HEK293 (cell line): ENCODE measurements around the gene INTS2.

Source experiments
- GFI1B ChIP-seq: fragments of 450-650 bp; formaldehyde crosslinking; IDR thresholded peaks from 2 replicates; pipeline ENCODE4 v1.5.1; 2016; ENCODE audit warnings: missing biosample characterization, missing genetic modification characterization
- KLF10 ChIP-seq: fragments of 450-650 bp; IDR thresholded peaks from 2 replicates; pipeline ENCODE4 v1.5.1; 2018; ENCODE audit warnings: missing biosample characterization, mild to moderate bottlenecking, missing genetic modification characterization
- KLF7 ChIP-seq: fragments of 450-650 bp; formaldehyde crosslinking; IDR thresholded peaks from 2 replicates; pipeline ENCODE4 v1.5.1; 2016; ENCODE audit warnings: missing biosample characterization, missing genetic modification characterization, borderline replicate concordance
- MEIS1 ChIP-seq: sonication (generic); formaldehyde crosslinking; IDR thresholded peaks from 2 replicates; pipeline ENCODE4 v1.8.1; 2022; ENCODE audit warnings: missing genetic modification reagents, mild to moderate bottlenecking, borderline replicate concordance
- OSR2 ChIP-seq: fragments of 450-650 bp; formaldehyde crosslinking; IDR thresholded peaks from 2 replicates; pipeline ENCODE4 v1.5.1; 2016; ENCODE audit warnings: missing biosample characterization, missing genetic modification characterization
- SCRT1 ChIP-seq: fragments of 450-650 bp; formaldehyde crosslinking; IDR thresholded peaks from 2 replicates; pipeline ENCODE4 v1.5.1; 2016; ENCODE audit warnings: missing biosample characterization, missing genetic modification characterization, borderline replicate concordance
- SETDB1 ChIP-seq: IDR thresholded peaks from one replicate; pipeline ENCODE4 v1.6.1; 2017; ENCODE audit warnings: mild to moderate bottlenecking, low read length, moderate library complexity, mixed read lengths; ENCODE audit not compliant: insufficient read length
- ZBTB21 ChIP-seq: fragments of 450-650 bp; formaldehyde crosslinking; IDR thresholded peaks from 2 replicates; pipeline ENCODE4 v1.5.1; 2017; ENCODE audit warnings: missing biosample characterization, missing genetic modification characterization
- ZBTB48 ChIP-seq: fragments of 450-650 bp; formaldehyde crosslinking; IDR thresholded peaks from 2 replicates; pipeline ENCODE4 v1.5.1; 2016; ENCODE audit warnings: missing biosample characterization, missing genetic modification characterization
- ZBTB49 ChIP-seq: fragments of 450-650 bp; formaldehyde crosslinking; IDR thresholded peaks from 2 replicates; pipeline ENCODE4 v1.5.1; 2016; ENCODE audit warnings: missing biosample characterization, missing genetic modification characterization, low read depth
- ZNF114 ChIP-seq: fragments of 450-650 bp; formaldehyde crosslinking; IDR thresholded peaks from 2 replicates; pipeline ENCODE4 v1.5.0; 2017; ENCODE audit warnings: missing biosample characterization, missing genetic modification characterization
- ZNF133 ChIP-seq: fragments of 450-650 bp; formaldehyde crosslinking; IDR thresholded peaks from 2 replicates; pipeline ENCODE4 v1.5.1; 2016; ENCODE audit warnings: missing biosample characterization, missing genetic modification characterization
- ZNF175 ChIP-seq: fragments of 450-650 bp; formaldehyde crosslinking; IDR thresholded peaks from 2 replicates; pipeline ENCODE4 v1.5.1; 2016; ENCODE audit warnings: missing biosample characterization, missing genetic modification characterization
- ZNF221 ChIP-seq: fragments of 450-650 bp; formaldehyde crosslinking; IDR thresholded peaks from 2 replicates; pipeline ENCODE4 v1.5.1; 2017; ENCODE audit warnings: missing biosample characterization, missing genetic modification characterization, borderline replicate concordance
- ZNF248 ChIP-seq: fragments of 450-650 bp; formaldehyde crosslinking; IDR thresholded peaks from 2 replicates; pipeline ENCODE4 v1.5.1; 2017; ENCODE audit warnings: missing biosample characterization, missing genetic modification characterization
- ZNF311 ChIP-seq: fragments of 450-650 bp; formaldehyde crosslinking; IDR thresholded peaks from 2 replicates; pipeline ENCODE4 v1.5.1; 2017; ENCODE audit warnings: missing biosample characterization, missing genetic modification characterization, borderline replicate concordance
- ZNF335 ChIP-seq: fragments of 450-650 bp; formaldehyde crosslinking; conservative IDR thresholded peaks from 2 replicates; pipeline ENCODE4 v1.5.1; 2016; ENCODE audit warnings: missing biosample characterization, missing genetic modification characterization
- ZNF354C ChIP-seq: fragments of 450-650 bp; formaldehyde crosslinking; IDR thresholded peaks from 2 replicates; pipeline ENCODE4 v1.5.1; 2016; ENCODE audit warnings: missing biosample characterization, missing genetic modification characterization, low read depth, borderline replicate concordance
- ZNF433 ChIP-seq: fragments of 450-650 bp; formaldehyde crosslinking; IDR thresholded peaks from 2 replicates; pipeline ENCODE4 v1.5.1; 2016; ENCODE audit warnings: missing biosample characterization, missing genetic modification characterization, low read depth
- ZNF48 ChIP-seq: fragments of 450-650 bp; formaldehyde crosslinking; IDR thresholded peaks from 2 replicates; pipeline ENCODE4 v1.5.1; 2016; ENCODE audit warnings: missing biosample characterization, missing genetic modification characterization
- ZNF501 ChIP-seq: fragments of 450-650 bp; formaldehyde crosslinking; IDR thresholded peaks from 2 replicates; pipeline ENCODE4 v1.5.1; 2016; ENCODE audit warnings: missing biosample characterization, missing genetic modification characterization
- ZNF529 ChIP-seq: fragments of 450-650 bp; formaldehyde crosslinking; IDR thresholded peaks from 2 replicates; pipeline ENCODE4 v1.5.1; 2017; ENCODE audit warnings: missing genetic modification characterization, missing biosample characterization; ENCODE audit not compliant: insufficient replicate concordance
- ZNF571 ChIP-seq: fragments of 450-650 bp; formaldehyde crosslinking; IDR thresholded peaks from 2 replicates; pipeline ENCODE4 v1.5.0; 2017; ENCODE audit warnings: missing biosample characterization, missing genetic modification characterization
- ZNF626 ChIP-seq: fragments of 450-650 bp; sonication (Bioruptor Pico); formaldehyde crosslinking; IDR thresholded peaks from 2 replicates; pipeline ENCODE4 v1.5.1; 2018; ENCODE audit warnings: missing biosample characterization, missing genetic modification characterization, inconsistent platforms
- ZNF654 ChIP-seq: fragments of 450-650 bp; formaldehyde crosslinking; IDR thresholded peaks from 2 replicates; pipeline ENCODE4 v1.5.1; 2016; ENCODE audit warnings: low read depth, missing biosample characterization, missing genetic modification characterization
- ZNF660 ChIP-seq: fragments of 450-650 bp; IDR thresholded peaks from 2 replicates; pipeline ENCODE4 v1.5.1; 2018; ENCODE audit warnings: missing biosample characterization, mild to moderate bottlenecking, missing genetic modification characterization
- ZNF791 ChIP-seq: fragments of 450-650 bp; formaldehyde crosslinking; IDR thresholded peaks from 2 replicates; pipeline ENCODE4 v1.5.1; 2016; ENCODE audit warnings: missing biosample characterization, missing genetic modification characterization
- ZSCAN4 ChIP-seq: fragments of 450-650 bp; formaldehyde crosslinking; IDR thresholded peaks from 2 replicates; pipeline ENCODE4 v1.5.1; 2017; ENCODE audit warnings: missing biosample characterization, missing genetic modification characterization
- TF ChIP-seq, protein P1 (sequence below): fragments of 450-650 bp; formaldehyde crosslinking; IDR thresholded peaks from 2 replicates; pipeline ENCODE4 v1.5.1; 2017; ENCODE audit warnings: missing biosample characterization, missing genetic modification characterization
- TF ChIP-seq, protein P2 (sequence below): fragments of 450-650 bp; formaldehyde crosslinking; IDR thresholded peaks from 2 replicates; pipeline ENCODE4 v1.5.1; 2016; ENCODE audit warnings: missing biosample characterization, missing genetic modification characterization
- TF ChIP-seq, protein P3 (sequence below): fragments of 450-650 bp; formaldehyde crosslinking; IDR thresholded peaks from 2 replicates; pipeline ENCODE4 v1.5.1; 2016; ENCODE audit warnings: missing biosample characterization, missing genetic modification characterization

Gene INTS2

DNA sequence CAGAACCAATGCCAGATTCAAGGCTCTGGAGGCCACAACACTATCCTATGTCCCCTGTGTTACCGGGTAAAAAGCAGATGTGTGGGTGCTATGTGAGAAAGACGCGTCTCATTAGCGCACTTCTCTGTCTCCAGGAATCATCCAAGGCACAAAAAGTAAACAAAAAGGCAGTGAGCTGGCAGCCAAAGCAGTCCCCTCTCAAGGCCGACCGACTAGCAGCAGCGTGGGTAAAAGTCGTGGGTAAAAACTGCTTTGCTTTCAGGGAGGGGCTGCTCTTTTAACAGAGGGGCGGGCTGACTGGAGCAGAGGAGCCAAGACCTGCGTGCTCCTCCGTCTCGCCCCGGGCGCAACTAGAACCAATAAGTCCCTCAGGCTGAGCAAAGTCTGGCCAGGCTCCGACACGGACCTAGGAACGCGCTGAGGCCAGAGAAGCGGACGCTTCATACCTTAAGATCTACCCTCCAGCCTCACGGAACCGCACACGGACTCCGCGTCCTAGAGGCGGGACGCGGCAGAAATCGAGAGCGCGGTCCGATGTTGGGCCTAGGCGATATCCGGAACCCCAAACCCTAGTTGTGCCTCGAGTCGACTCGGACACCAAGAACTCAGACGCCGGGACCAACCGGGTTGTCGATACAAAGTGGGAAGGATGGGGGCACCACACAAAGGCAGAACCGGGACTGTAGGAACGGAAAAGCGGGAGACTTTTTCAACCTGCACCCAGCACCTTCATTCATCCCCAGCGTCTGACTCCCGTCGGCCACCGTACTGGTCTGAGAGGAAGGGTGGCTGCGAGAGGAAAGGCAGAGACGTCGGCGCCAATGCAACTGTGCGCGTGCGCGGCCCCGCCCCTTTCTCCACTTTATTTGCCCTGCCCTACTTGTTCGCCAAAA is at the start of gene INTS2 (continued):
- TF ChIP-seq, protein P1, sequence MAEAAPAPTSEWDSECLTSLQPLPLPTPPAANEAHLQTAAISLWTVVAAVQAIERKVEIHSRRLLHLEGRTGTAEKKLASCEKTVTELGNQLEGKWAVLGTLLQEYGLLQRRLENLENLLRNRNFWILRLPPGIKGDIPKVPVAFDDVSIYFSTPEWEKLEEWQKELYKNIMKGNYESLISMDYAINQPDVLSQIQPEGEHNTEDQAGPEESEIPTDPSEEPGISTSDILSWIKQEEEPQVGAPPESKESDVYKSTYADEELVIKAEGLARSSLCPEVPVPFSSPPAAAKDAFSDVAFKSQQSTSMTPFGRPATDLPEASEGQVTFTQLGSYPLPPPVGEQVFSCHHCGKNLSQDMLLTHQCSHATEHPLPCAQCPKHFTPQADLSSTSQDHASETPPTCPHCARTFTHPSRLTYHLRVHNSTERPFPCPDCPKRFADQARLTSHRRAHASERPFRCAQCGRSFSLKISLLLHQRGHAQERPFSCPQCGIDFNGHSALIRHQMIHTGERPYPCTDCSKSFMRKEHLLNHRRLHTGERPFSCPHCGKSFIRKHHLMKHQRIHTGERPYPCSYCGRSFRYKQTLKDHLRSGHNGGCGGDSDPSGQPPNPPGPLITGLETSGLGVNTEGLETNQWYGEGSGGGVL (tag by site-specific recombination): peak; percentile 20; the same call in 1 of the 2 replicates
- TF ChIP-seq ZNF311 (tag by site-specific recombination) (no peak), SCRT1 (tag by site-specific recombination) (no peak), ZNF335 (tag by site-specific recombination) (peak; percentile 94), ZNF48 (no peak), ZNF626 (no peak), KLF10 (no peak), ZNF114 (tag by site-specific recombination) (no peak), GFI1B (tag by site-specific recombination) (peak; percentile 72), ZNF354C (tag by site-specific recombination) (no peak), ZNF571 (no peak), KLF7 (tag by site-specific recombination) (peak; percentile 72; the same call in 1 of the 2 replicates), ZNF133 (tag by site-specific recombination) (no peak), ZSCAN4 (tag by site-specific recombination) (peak; percentile 71), ZBTB48 (tag by site-specific recombination) (peak; percentile 77; the same call in 1 of the 2 replicates), ZNF221 (tag by site-specific recombination) (no peak), ZNF654 (tag by site-specific recombination) (no peak), MEIS1 (no peak), OSR2 (tag by site-specific recombination) (no peak; the same call in 1 of the 2 replicates), ZNF433 (tag by site-specific recombination) (no peak), ZNF248 (tag by site-specific recombination) (no peak), ZNF175 (tag by site-specific recombination) (no peak), SETDB1 (no peak), ZBTB49 (no peak), ZNF529 (tag by site-specific recombination) (no peak), ZNF660 (tag by site-specific recombination) (peak; percentile 97), ZNF501 (tag by site-specific recombination) (peak; percentile 99), ZBTB21 (tag by site-specific recombination) (no peak; the same call in 1 of the 2 replicates), ZNF791 (no peak)
- TF ChIP-seq, protein P2, sequence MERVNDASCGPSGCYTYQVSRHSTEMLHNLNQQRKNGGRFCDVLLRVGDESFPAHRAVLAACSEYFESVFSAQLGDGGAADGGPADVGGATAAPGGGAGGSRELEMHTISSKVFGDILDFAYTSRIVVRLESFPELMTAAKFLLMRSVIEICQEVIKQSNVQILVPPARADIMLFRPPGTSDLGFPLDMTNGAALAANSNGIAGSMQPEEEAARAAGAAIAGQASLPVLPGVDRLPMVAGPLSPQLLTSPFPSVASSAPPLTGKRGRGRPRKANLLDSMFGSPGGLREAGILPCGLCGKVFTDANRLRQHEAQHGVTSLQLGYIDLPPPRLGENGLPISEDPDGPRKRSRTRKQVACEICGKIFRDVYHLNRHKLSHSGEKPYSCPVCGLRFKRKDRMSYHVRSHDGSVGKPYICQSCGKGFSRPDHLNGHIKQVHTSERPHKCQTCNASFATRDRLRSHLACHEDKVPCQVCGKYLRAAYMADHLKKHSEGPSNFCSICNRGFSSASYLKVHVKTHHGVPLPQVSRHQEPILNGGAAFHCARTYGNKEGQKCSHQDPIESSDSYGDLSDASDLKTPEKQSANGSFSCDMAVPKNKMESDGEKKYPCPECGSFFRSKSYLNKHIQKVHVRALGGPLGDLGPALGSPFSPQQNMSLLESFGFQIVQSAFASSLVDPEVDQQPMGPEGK: peak; percentile 69
- TF ChIP-seq, protein P3, sequence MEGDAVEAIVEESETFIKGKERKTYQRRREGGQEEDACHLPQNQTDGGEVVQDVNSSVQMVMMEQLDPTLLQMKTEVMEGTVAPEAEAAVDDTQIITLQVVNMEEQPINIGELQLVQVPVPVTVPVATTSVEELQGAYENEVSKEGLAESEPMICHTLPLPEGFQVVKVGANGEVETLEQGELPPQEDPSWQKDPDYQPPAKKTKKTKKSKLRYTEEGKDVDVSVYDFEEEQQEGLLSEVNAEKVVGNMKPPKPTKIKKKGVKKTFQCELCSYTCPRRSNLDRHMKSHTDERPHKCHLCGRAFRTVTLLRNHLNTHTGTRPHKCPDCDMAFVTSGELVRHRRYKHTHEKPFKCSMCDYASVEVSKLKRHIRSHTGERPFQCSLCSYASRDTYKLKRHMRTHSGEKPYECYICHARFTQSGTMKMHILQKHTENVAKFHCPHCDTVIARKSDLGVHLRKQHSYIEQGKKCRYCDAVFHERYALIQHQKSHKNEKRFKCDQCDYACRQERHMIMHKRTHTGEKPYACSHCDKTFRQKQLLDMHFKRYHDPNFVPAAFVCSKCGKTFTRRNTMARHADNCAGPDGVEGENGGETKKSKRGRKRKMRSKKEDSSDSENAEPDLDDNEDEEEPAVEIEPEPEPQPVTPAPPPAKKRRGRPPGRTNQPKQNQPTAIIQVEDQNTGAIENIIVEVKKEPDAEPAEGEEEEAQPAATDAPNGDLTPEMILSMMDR: peak; percentile 60
